Esophagus squamous epithelium (tissue), 5 donors: Measurements from ENCODE around the gene CSNK1E. TPM values are rescaled to one million over a fixed set of nuclear protein-coding genes. Genes with fewer than 3 reads are reported as not detected.

Experiments
- DNase-seq: peaks from one replicate; lab custom pipeline; 2025; lab: John Stamatoyannopoulos, UW
- H3K27ac ChIP-seq, 4 donors: fragments of 200-600 bp; sonication (generic); one replicate each; pipeline ENCODE4 v1.5.1; 2016 to 2019; ENCODE audit warnings: mild to moderate bottlenecking in 1 of 4
- H3K27me3 ChIP-seq, 4 donors: fragments of 200-600 bp; sonication (generic); 1 replicate in 3 of 4; 2 replicates in 1 of 4; pipeline versions ENCODE4 v1.5.1 to v1.6.0; 2017 to 2021; ENCODE audit warnings: antibody characterized with exemption in 1 of 4
- H3K36me3 ChIP-seq, 3 donors: fragments of 200-600 bp; sonication (generic); one replicate each; pipeline ENCODE4 v1.5.1; 2016 to 2019
- H3K4me1 ChIP-seq, 3 donors: fragments of 200-600 bp; sonication (generic); one replicate each; pipeline ENCODE4 v1.5.1; 2017 to 2019
- H3K4me3 ChIP-seq, 4 donors: fragments of 200-600 bp; sonication (generic); 1 replicate in 3 of 4; 2 replicates in 1 of 4; pipeline ENCODE4 v1.5.1; 2016 to 2019; ENCODE audit warnings: mild to moderate bottlenecking in 2 of 4, moderate library complexity in 1 of 4
- H3K9me3 ChIP-seq, 3 donors: fragments of 200-600 bp; sonication (generic); one replicate each; pipeline ENCODE4 v1.5.1; 2016 to 2019
- CTCF ChIP-seq, 6 experiments: fragments of 450-650 bp in 4 of 6; fragments of 200-600 bp in 2 of 6; sonication (generic) in 2 of 6; IDR thresholded peaks; one replicate each; pipeline ENCODE4 v1.5.1; 2016 to 2019; ENCODE audit warnings: antibody characterized with exemption in 6 of 6, mild to moderate bottlenecking in 4 of 6, moderate library complexity in 4 of 6
- POLR2A ChIP-seq, 4 donors: fragments of 450-650 bp; IDR thresholded peaks; one replicate each; pipeline ENCODE4 v1.6.1; 2017; ENCODE audit warnings: antibody characterized with exemption in 4 of 4, mild to moderate bottlenecking in 4 of 4, moderate library complexity in 3 of 4
- WGBS, 2 donors: methylation state at CpG; one replicate each; pipeline ENCODE4 v1.1.5; 2018; 5-methylcytosine and 5-hydroxymethylcytosine counted together
- intact Hi-C: fragments of 100-400 bp; cut with DNase I; formaldehyde crosslinking; loops from one replicate; pipeline ENCODE4 v1.15.0; 2022
- total RNA-seq, 4 donors: library from RNA; depleted of rRNA; stranded (reverse); fragments of >200 nt; gene quantifications; one replicate each; pipeline ENCODE4 v1.1.0, GENCODE V29; 2016
- donor health status: DM: yes; HTN: yes; CAD: no.

The CSNK1E gene
- total RNA-seq, 4 donors from 2014 or later, result 40.8 to 94.4 (median 55.9) TPM

- TF ChIP-seq CTCF (IDR thresholded peaks at IDR 0.05) (no peak), POLR2A (IDR thresholded peaks at IDR 0.05) (no peak)
- no peak for DNase-seq
- Histone ChIP-seq H3K27ac (peak overlapping the region; percentile 63 to 99 (median 88)), H3K36me3 (peaks cover 0 to 51% (median 0%) of the 10 kb centered on the region in 3 donors), H3K27me3 (no peaks in the 10 kb centered on the region), H3K9me3 (no peaks in the 10 kb centered on the region), H3K4me3 (no peak overlapping the region), H3K4me1 (peaks cover 48 to 99% (median 68%) of the 10 kb centered on the region in 3 donors)
- 60 to 66% methylated on average over 4 of the region's 4 CpGs for WGBS, 2 donors
- intact Hi-C loops, result no loop called here
These were observed 6.0 kb downstream of the CSNK1E start for GRCh38 chr22:38311323-38311620.

- H3K36me3 ChIP-seq, result peaks cover 0 to 51% (median 0%) of the 10 kb centered on the region in 3 donors
- peak overlapping the region; percentile 63 to 99 (median 88) for H3K27ac ChIP-seq
- no peaks in the 10 kb centered on the region for H3K27me3 ChIP-seq
- peaks cover 51 to 99% (median 74%) of the 10 kb centered on the region in 3 donors for H3K4me1 ChIP-seq
- intact Hi-C loops, result no loop called here
- TF ChIP-seq CTCF (IDR thresholded peaks at IDR 0.05) (no peak), POLR2A (IDR thresholded peaks at IDR 0.05) (no peak)
- DNase-seq, result no peak
- 77 to 80% methylated on average over 12 to 13 of the region's 18 CpGs for WGBS, 2 donors
- H3K9me3 ChIP-seq, result no peaks in the 10 kb centered on the region
- peak overlapping the region in 1 of 4 donors; percentile 6 for H3K4me3 ChIP-seq
These were observed 6.5 kb downstream of the CSNK1E start for GRCh38 chr22:38310518-38311322.

GRCh38 chr22:38309614-38310517 lies 7.4 kb downstream of the CSNK1E start:
- 39% methylated on average over 13 of the region's 18 CpGs; no CpG with 5 or more reads in 1 of the 2 donors for WGBS, 2 donors
- Histone ChIP-seq H3K4me3 (peak overlapping the region in 1 of 4 donors; percentile 6), H3K27me3 (no peaks in the 10 kb centered on the region), H3K4me1 (peaks cover 48 to 99% (median 77%) of the 10 kb centered on the region in 3 donors), H3K36me3 (peaks cover 0 to 51% (median 0%) of the 10 kb centered on the region in 3 donors), H3K27ac (peak overlapping the region; percentile 63 to 99 (median 88)), H3K9me3 (no peaks in the 10 kb centered on the region)
- no peak for DNase-seq
- TF ChIP-seq POLR2A (IDR thresholded peaks at IDR 0.05) (no peak), CTCF (IDR thresholded peaks at IDR 0.05) (no peak)
- intact Hi-C loops, result no loop called here

- Histone ChIP-seq H3K9me3 (no peaks in the 10 kb centered on the region), H3K4me3 (no peak overlapping the region), H3K4me1 (peaks cover 40 to 99% (median 77%) of the 10 kb centered on the region in 3 donors), H3K27me3 (no peaks in the 10 kb centered on the region), H3K36me3 (peaks cover 0 to 58% (median 0%) of the 10 kb centered on the region in 3 donors), H3K27ac (peak overlapping the region in 3 of 4 donors; percentile 3 to 99 (median 98))
- intact Hi-C loops, result no loop called here
- TF ChIP-seq CTCF (IDR thresholded peaks at IDR 0.05), result no peak
- TF ChIP-seq POLR2A (IDR thresholded peaks at IDR 0.05), result no peak
- DNase-seq, result no peak
- WGBS, 2 donors, result 60 to 82% methylated on average over 10 of the region's 10 CpGs
These were observed 8.3 kb downstream of the CSNK1E start for GRCh38 chr22:38308791-38309498.
